B cell (primary cell): ENCODE data around the gene FAM25G.

Source experiments
- CTCF ChIP-seq: fragments of 200-600 bp; IDR thresholded peaks from one replicate; pipeline ENCODE4 v1.8.0; 2022; ENCODE audit warnings: antibody characterized with exemption, mild to moderate bottlenecking
- EZH2 ChIP-seq: IDR thresholded peaks from 2 replicates; pipeline ENCODE4 v1.6.1; 2012; ENCODE audit warnings: borderline replicate concordance, low read depth, mild to moderate bottlenecking, moderate library complexity, low read length; ENCODE audit not compliant: insufficient read depth, poor library complexity, severe bottlenecking

- TF ChIP-seq CTCF: no peak
- TF ChIP-seq EZH2: no peak
Observed at GRCh38 chr10:47451273-47451997, 40.1 kb downstream of the FAM25G start.
